ENCODE data around the gene ABCG8.

DNA sequence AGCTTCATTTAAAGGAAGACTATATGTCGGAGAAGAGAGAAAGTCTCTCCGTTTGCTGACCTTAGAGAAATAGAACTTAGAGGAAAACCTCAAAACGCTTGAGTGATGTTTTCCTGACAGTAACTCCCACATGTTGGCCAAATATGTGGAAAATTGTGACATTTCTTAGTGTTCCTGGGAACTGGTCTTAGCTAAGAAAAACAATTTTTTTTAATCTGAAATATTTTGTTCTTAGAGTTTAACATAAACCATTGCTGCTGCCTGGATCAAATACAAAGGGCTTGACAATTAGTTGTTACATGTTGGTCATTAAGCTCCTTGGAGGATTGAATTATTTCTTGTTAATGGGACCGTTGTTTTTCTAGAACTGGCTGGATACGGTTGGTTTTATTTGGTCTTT is 48.6 kb upstream of the ABCG8 start:
- TF ChIP-seq CTCF (IDR thresholded peaks at IDR 0.05) = no peak
- TF ChIP-seq POLR2A (IDR thresholded peaks at IDR 0.05) = no peak

Measured in tibial nerve (tissue), 3 donors.